Astrocyte (in vitro differentiated cells and primary cell): ENCODE data around the gene RBFOX2. TPM values are rescaled to one million over a fixed set of nuclear protein-coding genes. Genes with fewer than 3 reads are reported as not detected.

Source experiments
- DNase-seq: peaks from one replicate; pipeline ENCODE4 v3.0.0-alpha.2; 2010; ENCODE audit warnings: low read depth
- FAIRE-seq: peaks from 2 replicates; lab custom pipeline; 2011; peaks lifted over from hg19 to GRCh38; lab: Jason Lieb, UNC
- H2AFZ ChIP-seq: 2 replicates; pipeline ENCODE4 v1.6.0; 2012; ENCODE audit warnings: low read depth, low read length, inconsistent platforms
- H3K27ac ChIP-seq: 2 replicates; pipeline ENCODE4 v1.5.1; 2011; ENCODE audit warnings: low read depth, low read length, inconsistent platforms
- H3K27me3 ChIP-seq: 2 replicates; pipeline ENCODE4 v1.6.0; 2011; ENCODE audit warnings: low read length, inconsistent platforms; ENCODE audit not compliant: insufficient read depth
- H3K36me3 ChIP-seq: 2 replicates; pipeline ENCODE4 v1.5.1; 2011; ENCODE audit warnings: low read length, inconsistent platforms; ENCODE audit not compliant: insufficient read depth
- H3K4me1 ChIP-seq: 2 replicates; pipeline ENCODE4 v1.5.1; 2011; ENCODE audit warnings: low read length, inconsistent platforms; ENCODE audit not compliant: insufficient read depth
- H3K4me2 ChIP-seq: 2 replicates; pipeline ENCODE4 v1.6.0; 2012; ENCODE audit warnings: low read length, inconsistent platforms
- H3K4me3 ChIP-seq: 2 replicates; pipeline ENCODE4 v1.5.1; 2011; ENCODE audit warnings: low read depth, mild to moderate bottlenecking, low read length, inconsistent platforms; ENCODE audit not compliant: insufficient read depth
- H3K79me2 ChIP-seq: 2 replicates; pipeline ENCODE4 v1.6.0; 2012; ENCODE audit warnings: mild to moderate bottlenecking, low read length, inconsistent platforms; ENCODE audit not compliant: insufficient read depth
- H3K9ac ChIP-seq: 2 replicates; pipeline ENCODE4 v1.6.0; 2012; ENCODE audit warnings: mild to moderate bottlenecking, low read length, inconsistent platforms
- H3K9me3 ChIP-seq: 2 replicates; pipeline ENCODE4 v1.5.1; 2012; ENCODE audit warnings: low read depth, mild to moderate bottlenecking, low read length, inconsistent platforms; ENCODE audit not compliant: insufficient read depth
- H4K20me1 ChIP-seq: 2 replicates; pipeline ENCODE4 v1.6.0; 2012; ENCODE audit warnings: low read length, inconsistent platforms; ENCODE audit not compliant: insufficient read depth
- H3K27ac Mint-ChIP-seq: one replicate; pipeline ENCODE4 v1.8.0; 2021; ENCODE audit warnings: mild to moderate bottlenecking, mixed read lengths; ENCODE audit not compliant: unreplicated experiment
- H3K27me3 Mint-ChIP-seq: one replicate; pipeline ENCODE4 v1.8.0; 2021; ENCODE audit warnings: low read depth, mixed read lengths; ENCODE audit not compliant: unreplicated experiment
- H3K36me3 Mint-ChIP-seq: one replicate; pipeline ENCODE4 v1.8.0; 2021; ENCODE audit warnings: low read depth, mixed read lengths; ENCODE audit not compliant: unreplicated experiment
- H3K4me1 Mint-ChIP-seq: one replicate; pipeline ENCODE4 v1.8.0; 2021; ENCODE audit warnings: low read depth, mixed read lengths; ENCODE audit not compliant: unreplicated experiment
- H3K4me3 Mint-ChIP-seq: one replicate; pipeline ENCODE4 v1.8.0; 2021; ENCODE audit warnings: mild to moderate bottlenecking, moderate library complexity, mixed read lengths; ENCODE audit not compliant: unreplicated experiment
- H3K9me3 Mint-ChIP-seq: one replicate; pipeline ENCODE4 v1.8.0; 2021; ENCODE audit warnings: mild to moderate bottlenecking, mixed read lengths; ENCODE audit not compliant: unreplicated experiment
- CTCF ChIP-seq: IDR thresholded peaks from 2 replicates; pipeline ENCODE4 v1.5.1; 2011; ENCODE audit warnings: low read depth, mild to moderate bottlenecking, inconsistent platforms, low read length, moderate library complexity; ENCODE audit not compliant: insufficient read depth
- EZH2 ChIP-seq: IDR thresholded peaks from 2 replicates; pipeline ENCODE4 v1.6.1; 2012; ENCODE audit warnings: mild to moderate bottlenecking, low read length, inconsistent platforms; ENCODE audit not compliant: insufficient read depth
- total RNA-seq: library from RNA; stranded (reverse); gene quantifications from 2 replicates; pipeline ENCODE4 v1.2.1, GENCODE V29; 2021

The RBFOX2 gene
- total RNA-seq, 1 donor from 2014 or later: 169 TPM

- no peak overlapping the region for H2AFZ ChIP-seq
- H3K4me1 ChIP-seq: no peaks in the 10 kb centered on the region
- H3K79me2 ChIP-seq: no peaks in the 10 kb centered on the region
- Mint-ChIP-seq H3K27me3 (peaks cover 7% of the 10 kb centered on the region), H3K27ac (no peak overlapping the region), H3K4me1 (no peaks in the 10 kb centered on the region), H3K36me3 (no peaks in the 10 kb centered on the region), H3K4me3 (no peak overlapping the region), H3K9me3 (no peaks in the 10 kb centered on the region)
- H3K36me3 ChIP-seq: no peaks in the 10 kb centered on the region
- H3K9me3 ChIP-seq: no peaks in the 10 kb centered on the region
- FAIRE-seq: no peak
- H3K4me3 ChIP-seq: no peak overlapping the region
- no peaks in the 10 kb centered on the region for H4K20me1 ChIP-seq
- H3K9ac ChIP-seq: no peak overlapping the region
- TF ChIP-seq EZH2 (no peak), CTCF (no peak)
- no peak for DNase-seq
- no peak overlapping the region for H3K4me2 ChIP-seq
- peaks cover 3% of the 10 kb centered on the region for H3K27me3 ChIP-seq
- no peak overlapping the region for H3K27ac ChIP-seq
These were observed 10.5 kb upstream of the RBFOX2 start for GRCh38 chr22:36039125-36039524.

- H3K9me3 Mint-ChIP-seq: no peaks in the 10 kb centered on the region
- no peak overlapping the region for H3K27ac Mint-ChIP-seq
- H3K4me3 ChIP-seq: no peak overlapping the region
- H3K4me2 ChIP-seq: no peak overlapping the region
- H3K4me1 ChIP-seq: no peaks in the 10 kb centered on the region
- H3K9me3 ChIP-seq: no peaks in the 10 kb centered on the region
- no peak for FAIRE-seq
- no peaks in the 10 kb centered on the region for H4K20me1 ChIP-seq
- H3K36me3 ChIP-seq: no peaks in the 10 kb centered on the region
- no peaks in the 10 kb centered on the region for H3K4me1 Mint-ChIP-seq
- no peak overlapping the region for H2AFZ ChIP-seq
- H3K9ac ChIP-seq: no peak overlapping the region
- H3K79me2 ChIP-seq: no peaks in the 10 kb centered on the region
- H3K4me3 Mint-ChIP-seq: no peak overlapping the region
- TF ChIP-seq EZH2: no peak
- TF ChIP-seq CTCF: no peak
- no peak for DNase-seq
- no peak overlapping the region for H3K27ac ChIP-seq
- peaks cover 7% of the 10 kb centered on the region for H3K27me3 Mint-ChIP-seq
- H3K27me3 ChIP-seq: peaks cover 3% of the 10 kb centered on the region
- H3K36me3 Mint-ChIP-seq: no peaks in the 10 kb centered on the region
These were observed 8.6 kb upstream of the RBFOX2 start for GRCh38 chr22:36037102-36037758.

- Histone ChIP-seq H3K4me3 (no peak overlapping the region), H3K27me3 (peaks cover 3% of the 10 kb centered on the region), H3K36me3 (no peaks in the 10 kb centered on the region), H3K9ac (no peak overlapping the region), H3K4me2 (no peak overlapping the region), H4K20me1 (no peaks in the 10 kb centered on the region), H3K27ac (no peak overlapping the region), H2AFZ (no peak overlapping the region), H3K9me3 (no peaks in the 10 kb centered on the region), H3K4me1 (no peaks in the 10 kb centered on the region), H3K79me2 (no peaks in the 10 kb centered on the region)
- no peak for DNase-seq
- TF ChIP-seq EZH2: no peak
- TF ChIP-seq CTCF: no peak
- no peaks in the 10 kb centered on the region for H3K9me3 Mint-ChIP-seq
- no peak overlapping the region for H3K27ac Mint-ChIP-seq
- H3K36me3 Mint-ChIP-seq: no peaks in the 10 kb centered on the region
- peaks cover 7% of the 10 kb centered on the region for H3K27me3 Mint-ChIP-seq
- no peak overlapping the region for H3K4me3 Mint-ChIP-seq
- FAIRE-seq: no peak
- no peaks in the 10 kb centered on the region for H3K4me1 Mint-ChIP-seq
These were observed 7.6 kb upstream of the RBFOX2 start for GRCh38 chr22:36036167-36036624.
